ENCODE measurements around the gene RB1.

DNA sequence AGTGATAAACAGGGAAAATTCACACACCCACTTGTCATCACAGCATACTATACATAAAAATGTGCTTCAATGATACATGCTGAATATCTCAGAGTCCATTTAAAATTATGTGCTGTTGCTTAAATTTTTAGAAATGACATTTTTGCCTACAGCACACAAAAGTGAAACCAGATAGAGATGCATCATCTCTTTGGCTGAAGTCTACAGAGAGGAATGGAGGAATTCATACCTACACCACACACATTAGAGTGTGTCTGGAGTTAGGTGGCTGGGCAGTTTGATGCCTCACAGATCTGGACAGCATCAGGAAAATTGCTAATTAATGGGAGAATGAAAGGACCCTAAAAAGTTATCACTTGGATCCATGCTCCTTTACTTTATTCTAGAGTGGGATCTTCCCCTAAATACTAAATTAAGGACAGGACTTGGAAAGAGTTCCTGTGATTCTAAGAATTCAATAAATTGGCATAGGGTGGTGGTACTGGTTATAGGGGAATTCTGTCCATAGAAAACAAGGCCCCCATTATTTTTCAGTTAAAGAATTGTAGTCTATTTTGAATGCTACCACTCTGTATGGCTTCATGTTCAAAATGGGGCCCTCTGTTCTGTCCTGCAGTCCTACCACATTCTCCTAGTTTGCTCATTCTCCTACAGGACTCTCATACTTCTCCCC is 188.0 kb downstream of the RB1 start:
- TF ChIP-seq, protein P1, sequence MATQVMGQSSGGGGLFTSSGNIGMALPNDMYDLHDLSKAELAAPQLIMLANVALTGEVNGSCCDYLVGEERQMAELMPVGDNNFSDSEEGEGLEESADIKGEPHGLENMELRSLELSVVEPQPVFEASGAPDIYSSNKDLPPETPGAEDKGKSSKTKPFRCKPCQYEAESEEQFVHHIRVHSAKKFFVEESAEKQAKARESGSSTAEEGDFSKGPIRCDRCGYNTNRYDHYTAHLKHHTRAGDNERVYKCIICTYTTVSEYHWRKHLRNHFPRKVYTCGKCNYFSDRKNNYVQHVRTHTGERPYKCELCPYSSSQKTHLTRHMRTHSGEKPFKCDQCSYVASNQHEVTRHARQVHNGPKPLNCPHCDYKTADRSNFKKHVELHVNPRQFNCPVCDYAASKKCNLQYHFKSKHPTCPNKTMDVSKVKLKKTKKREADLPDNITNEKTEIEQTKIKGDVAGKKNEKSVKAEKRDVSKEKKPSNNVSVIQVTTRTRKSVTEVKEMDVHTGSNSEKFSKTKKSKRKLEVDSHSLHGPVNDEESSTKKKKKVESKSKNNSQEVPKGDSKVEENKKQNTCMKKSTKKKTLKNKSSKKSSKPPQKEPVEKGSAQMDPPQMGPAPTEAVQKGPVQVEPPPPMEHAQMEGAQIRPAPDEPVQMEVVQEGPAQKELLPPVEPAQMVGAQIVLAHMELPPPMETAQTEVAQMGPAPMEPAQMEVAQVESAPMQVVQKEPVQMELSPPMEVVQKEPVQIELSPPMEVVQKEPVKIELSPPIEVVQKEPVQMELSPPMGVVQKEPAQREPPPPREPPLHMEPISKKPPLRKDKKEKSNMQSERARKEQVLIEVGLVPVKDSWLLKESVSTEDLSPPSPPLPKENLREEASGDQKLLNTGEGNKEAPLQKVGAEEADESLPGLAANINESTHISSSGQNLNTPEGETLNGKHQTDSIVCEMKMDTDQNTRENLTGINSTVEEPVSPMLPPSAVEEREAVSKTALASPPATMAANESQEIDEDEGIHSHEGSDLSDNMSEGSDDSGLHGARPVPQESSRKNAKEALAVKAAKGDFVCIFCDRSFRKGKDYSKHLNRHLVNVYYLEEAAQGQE (IDR thresholded peaks at IDR 0.05; ENCODE audit: insufficient read depth in 1 of 2, low read depth in 2 of 2, low read length in 2 of 2): no peak
- TF ChIP-seq POLR2AphosphoS5 (IDR thresholded peaks at IDR 0.05; ENCODE audit: low read depth, low read length) (no peak), TAF1 (IDR thresholded peaks at IDR 0.05; ENCODE audit: borderline replicate concordance, insufficient read depth, low read length) (no peak), FOXP2 (optimal IDR thresholded peaks at IDR 0.05; ENCODE audit: borderline replicate concordance, extremely low read depth, extremely low read length, insufficient read depth) (no peak)

All from PFSK-1 (cell line).